IMR-90 (cell line): ENCODE results near the gene FHL2. TPM values are rescaled to one million over a fixed set of nuclear protein-coding genes. Genes with fewer than 3 reads are reported as not detected.

Source experiments
- ATAC-seq: fragments of 200-7000 bp; cut with Tn5 transposase; 2 replicates; pipeline ENCODE4 v1.9.1; 2020; ENCODE audit warnings: low read depth, mild to moderate bottlenecking, moderate library complexity
- BruUV-seq: library from RNA; stranded (reverse); fragments of 400-500 nt; replicated peaks from 2 replicates; lab custom pipeline; 2021; lab: Mats Ljungman, UMichigan
- CTCF ChIA-PET: fragments of 300-600 bp; formaldehyde crosslinking; extraction: SDS; loops from one replicate; lab custom pipeline; 2021; ENCODE audit warnings: antibody characterized with exemption; lab: Yijun Ruan, JAX
- POLR2A ChIA-PET: fragments of 300-600 bp; sonication (Branson Sonifier 250); formaldehyde crosslinking; loops from one replicate; lab custom pipeline; 2022; ENCODE audit warnings: antibody characterized with exemption; ENCODE audit not compliant: unreplicated experiment; lab: Charles Lee
- DNase-seq: peaks from one replicate; pipeline ENCODE4 v3.0.0; 2013
- H2AFZ ChIP-seq: replicated peaks from 2 replicates; pipeline ENCODE3; 2013; ENCODE audit warnings: low read length, mild to moderate bottlenecking; ENCODE audit not compliant: poor library complexity
- H2AK5ac ChIP-seq: 2 replicates; pipeline ENCODE4 v1.6.1; 2013; ENCODE audit warnings: low read depth, low read length, inconsistent platforms
- H2AK9ac ChIP-seq: replicated peaks from 2 replicates; pipeline ENCODE3; 2013; ENCODE audit warnings: mild to moderate bottlenecking, low read depth, low read length, moderate library complexity; ENCODE audit not compliant: poor library complexity
- H2BK120ac ChIP-seq: 2 replicates; pipeline ENCODE4 v1.6.1; 2013; ENCODE audit warnings: low read depth, low read length, inconsistent platforms
- H2BK15ac ChIP-seq: 3 replicates; pipeline ENCODE4 v1.6.1; 2013; ENCODE audit warnings: low read depth, low read length, inconsistent platforms
- H2BK20ac ChIP-seq: 2 replicates; pipeline ENCODE4 v1.6.1; 2013; ENCODE audit warnings: low read depth, mild to moderate bottlenecking, inconsistent platforms, low read length, moderate library complexity
- H2BK5ac ChIP-seq: 2 replicates; pipeline ENCODE4 v1.6.1; 2013; ENCODE audit warnings: mild to moderate bottlenecking, low read depth, low read length, inconsistent platforms; ENCODE audit not compliant: poor library complexity, severe bottlenecking
- H3K14ac ChIP-seq: replicated peaks from 2 replicates; pipeline ENCODE4 v1.6.1; 2013; ENCODE audit warnings: low read depth, low read length, inconsistent platforms
- H3K18ac ChIP-seq: 2 replicates; pipeline ENCODE4 v1.6.1; 2013; ENCODE audit warnings: low read depth, low read length, control low read depth
- H3K23ac ChIP-seq: 2 replicates; pipeline ENCODE4 v1.6.1; 2013; ENCODE audit warnings: low read depth, low read length, inconsistent platforms
- H3K27ac ChIP-seq: 2 replicates; pipeline ENCODE4 v1.5.1; 2013; ENCODE audit warnings: mild to moderate bottlenecking, control low read depth, low read length; ENCODE audit not compliant: insufficient read depth
- H3K27me3 ChIP-seq: 2 replicates; pipeline ENCODE4 v1.6.1; 2013; ENCODE audit warnings: low read length; ENCODE audit not compliant: control insufficient read depth, insufficient read depth
- H3K36me3 ChIP-seq: 2 replicates; pipeline ENCODE4 v1.6.1; 2013; ENCODE audit warnings: low read length, mixed read lengths; ENCODE audit not compliant: control insufficient read depth, insufficient read depth
- H3K4ac ChIP-seq: 2 replicates; pipeline ENCODE4 v1.6.1; 2013; ENCODE audit warnings: low read depth, low read length, inconsistent platforms
- H3K4me1 ChIP-seq: 2 replicates; pipeline ENCODE4 v1.6.1; 2013; ENCODE audit warnings: low read length, mixed read lengths; ENCODE audit not compliant: control insufficient read depth, insufficient read depth
- H3K4me2 ChIP-seq: 2 replicates; pipeline ENCODE4 v1.6.1; 2013; ENCODE audit warnings: low read depth, mild to moderate bottlenecking, control low read depth, low read length, moderate library complexity
- H3K4me3 ChIP-seq: 2 replicates; pipeline ENCODE4 v1.5.1; 2013; ENCODE audit warnings: low read depth, mild to moderate bottlenecking, control low read depth, low read length, moderate library complexity; ENCODE audit not compliant: insufficient read depth
- H3K56ac ChIP-seq: 2 replicates; pipeline ENCODE4 v1.6.1; 2013; ENCODE audit warnings: low read length, inconsistent platforms; ENCODE audit not compliant: insufficient read depth; ENCODE audit errors: extremely low read depth
- H3K79me1 ChIP-seq, 2 experiments: 2 replicates each; pipeline ENCODE4 v1.6.1; 2013; ENCODE audit warnings: low read length in 2 of 2, inconsistent platforms in 1 of 2, low read depth in 1 of 2
- H3K9ac ChIP-seq: 2 replicates; pipeline ENCODE4 v1.6.1; 2013; ENCODE audit warnings: low read depth, low read length, control low read depth
- H3K9me1 ChIP-seq: 2 replicates; pipeline ENCODE4 v1.6.1; 2013; ENCODE audit warnings: low read length, inconsistent platforms; ENCODE audit not compliant: insufficient read depth
- H3K9me3 ChIP-seq: 2 replicates; pipeline ENCODE4 v1.6.1; 2013; ENCODE audit warnings: low read length; ENCODE audit not compliant: control insufficient read depth, insufficient read depth
- H4K20me1 ChIP-seq: 2 replicates; pipeline ENCODE4 v1.6.1; 2013; ENCODE audit warnings: low read length, inconsistent platforms; ENCODE audit not compliant: insufficient read depth
- H4K5ac ChIP-seq: 2 replicates; pipeline ENCODE4 v1.6.1; 2013; ENCODE audit warnings: mild to moderate bottlenecking, low read depth, low read length, control low read depth
- H4K8ac ChIP-seq, 2 experiments: 2 replicates each; pipeline ENCODE4 v1.6.1; 2013; ENCODE audit warnings: low read depth in 2 of 2, low read length in 2 of 2, control low read depth in 1 of 2, inconsistent platforms in 1 of 2
- H4K91ac ChIP-seq: 2 replicates; pipeline ENCODE4 v1.6.1; 2013; ENCODE audit warnings: low read depth, low read length, inconsistent platforms; ENCODE audit not compliant: insufficient read depth
- CEBPB ChIP-seq: IDR thresholded peaks from 2 replicates; pipeline ENCODE4 v1.6.1; 2012; ENCODE audit warnings: low read depth, low read length, improper control_type of control experiment
- NFE2L2 ChIP-seq: fragments of 150-350 bp; IDR thresholded peaks from 2 replicates; pipeline ENCODE4 v1.6.1; 2016; ENCODE audit warnings: low read depth, mild to moderate bottlenecking, low read length
- RCOR1 ChIP-seq: IDR thresholded peaks from 2 replicates; pipeline ENCODE4 v1.6.1; 2012; ENCODE audit warnings: mild to moderate bottlenecking, low read length, improper control_type of control experiment; ENCODE audit not compliant: insufficient replicate concordance
- SMC3 ChIP-seq: fragments of 150-350 bp; IDR thresholded peaks from 2 replicates; pipeline ENCODE4 v1.6.1; 2016; ENCODE audit warnings: low read depth, mild to moderate bottlenecking, antibody characterized with exemption, low read length, moderate library complexity
- WGBS, 2 experiments: methylation state at CpG; one replicate each; pipeline versions ENCODE4 v1.1.5 to v1.1.7; 2013; ENCODE audit warnings: missing lambda C conversion rate in 2 of 2; ENCODE audit not compliant: insufficient read length in 1 of 2; ENCODE audit errors: extremely low coverage in 2 of 2; 5-methylcytosine and 5-hydroxymethylcytosine counted together
- dilution Hi-C: fragments of 300-500 bp; cut with HindIII; formaldehyde crosslinking; loops from one replicate; pipeline ENCODE4 v1.14.3; 2018; ENCODE audit warnings: low sequenced_read_pairs; ENCODE audit not compliant: unreplicated experiment
- in situ Hi-C: fragments of 300-500 bp; cut with MboI; formaldehyde crosslinking; loops from 3 replicates; pipeline ENCODE4 v1.14.3; 2019; ENCODE audit warnings: low sequenced_read_pairs, inconsistent platforms, mixed read lengths
- intact Hi-C: fragments of 100-400 bp; cut with micrococcal nuclease; formaldehyde crosslinking; loops from 2 replicates; pipeline ENCODE4 v1.10.0; 2022
- polyA plus RNA-seq, 3 experiments: library from polyadenylated mRNA; depleted of rRNA; stranded (reverse); fragments of >200 nt; gene quantifications; 2 replicates each; pipeline ENCODE4 v1.2.3, GENCODE V29; 2012; ENCODE audit warnings: low replicate concordance in 1 of 3
- total RNA-seq: library from RNA; depleted of rRNA; stranded (reverse); fragments of >200 nt; gene quantifications from 2 replicates; pipeline ENCODE4 v1.2.3, GENCODE V29; 2012

The FHL2 gene
- total and polyA plus RNA-seq, 2 of the 4 experiments (the other 2 are of a cell fraction), result 464 to 550 TPM

- peak overlapping the region in 1 of 2 experiments; percentile 91; a peak in 1 of 4 replicates for H4K8ac ChIP-seq
- H3K36me3 ChIP-seq, result peaks cover 19% of the 10 kb centered on the region
- H2BK15ac ChIP-seq, result peak overlapping the region; percentile 91; the same call in 2 of the 3 replicates
- peak overlapping the region; percentile 53 for H4K91ac ChIP-seq
- POLR2A ChIA-PET, result no interaction called here
- in situ Hi-C loops, result no loop called here
- peak overlapping the region; percentile 22; the same call in 1 of the 2 replicates for H3K14ac ChIP-seq
- H3K9me1 ChIP-seq, result peaks cover 17% of the 10 kb centered on the region
- intact Hi-C loops, result no loop called here
- WGBS, 2 experiments, result no CpG with 5 or more reads among the region's 7 CpGs
- H2AK5ac ChIP-seq, result peak overlapping the region; percentile 90; the same call in 1 of the 2 replicates
- no peak overlapping the region for H2AFZ ChIP-seq
- no peak overlapping the region for H3K9ac ChIP-seq
- dilution Hi-C loops, result no loop called here
- H3K79me1 ChIP-seq, result peaks cover 12 to 30% of the 10 kb centered on the region in 2 experiments
- no peak overlapping the region for H3K27ac ChIP-seq
- TF ChIP-seq SMC3, result no peak
- no peak for TF ChIP-seq NFE2L2
- no peak for TF ChIP-seq CEBPB
- no peak for TF ChIP-seq RCOR1
- H3K23ac ChIP-seq, result no peak overlapping the region
- H4K5ac ChIP-seq, result 0 out of 2 replicates have a peak overlapping the region, but pooled peaks have one; percentile 11
- DNase-seq (no peak), ATAC-seq (no peak)
- peaks cover 21% of the 10 kb centered on the region for H4K20me1 ChIP-seq
- no TSS peak for BruUV-seq
- H3K9me3 ChIP-seq, result no peaks in the 10 kb centered on the region
- H3K27me3 ChIP-seq, result no peaks in the 10 kb centered on the region
- peak overlapping the region; percentile 89; the same call in 1 of the 2 replicates for H3K4ac ChIP-seq
- H3K4me2 ChIP-seq, result no peak overlapping the region
- no peak overlapping the region for H3K4me3 ChIP-seq
- peaks cover 24% of the 10 kb centered on the region for H3K4me1 ChIP-seq
- peak overlapping the region; percentile 25 for H2BK5ac ChIP-seq
- H2BK20ac ChIP-seq, result peak overlapping the region; percentile 72; the same call in 1 of the 2 replicates
- peak overlapping the region; percentile 95 for H2BK120ac ChIP-seq
- H3K18ac ChIP-seq, result 0 out of 2 replicates have a peak overlapping the region, but pooled peaks have one; percentile 15
- no peak overlapping the region for H2AK9ac ChIP-seq
- CTCF ChIA-PET, result interaction anchor here (0.6 to 0.8 kb wide), 3 partner anchors 11 to 347 kb away, joined by 3 to 7 read pairs (median 4); no protein-coding TSS in a partner anchor
- no peak overlapping the region for H3K56ac ChIP-seq
Measured at GRCh38 chr2:105400138-105400540, 1.3 kb upstream of the FHL2 start.
